Left cardiac atrium (tissue), 4 donors: ENCODE data around the gene TMEM201. TPM values are rescaled to one million over a fixed set of nuclear protein-coding genes. Genes with fewer than 3 reads are reported as not detected.
A peak's percentile ranks its signal among the peaks of the same experiment; 100 is the strongest.

Source experiments
- ATAC-seq, 2 donors: fragments of 200-7000 bp; cut with Tn5 transposase; one replicate each; pipeline ENCODE4 v1.9.1; 2020; ENCODE audit warnings: mild to moderate bottlenecking in 2 of 2, moderate library complexity in 2 of 2
- DNase-seq: peaks from one replicate; pipeline ENCODE4 v3.0.0-alpha.2; 2020
- intact Hi-C, 2 donors: fragments of 100-400 bp; cut with DNase I; formaldehyde crosslinking; loops; one replicate each; pipeline versions ENCODE4 v1.14.1 to v1.15.1; 2022 to 2023
- total RNA-seq, 2 donors: library from RNA; stranded (reverse); fragmentation: NEBNext Ultra II Directional; extraction: Animal tissue kit (Norgen Biotek cat#: 25700); gene quantifications; one replicate each; pipeline ENCODE4 v1.2.1, GENCODE V29; 2021
- donor health status: DM: no; HTN: yes; CAD: no.
- donor health status: DM: no; HTN: yes; CAD: no; lungs with severe emphysema.
- donor health status: DM: yes; HTN: yes; CAD: no.
- donor health status: Dilated cardiomyopathy.

The TMEM201 gene
- total RNA-seq, 2 donors from 2014 or later = 18.5 to 21.2 TPM

GRCh38 chr1:9575486-9575885, 13.2 kb upstream of the TMEM201 start:
- ATAC-seq (no peak), DNase-seq (no peak)
- intact Hi-C loops = loop anchor here in 1 of 2 donors (10.0 kb wide), 1 partner anchor 301 kb away; no protein-coding TSS in a partner anchor

- intact Hi-C loops = loop anchor here in 1 of 2 donors (10.0 kb wide), 1 partner anchor 302 kb away; no protein-coding TSS in a partner anchor
Observed at GRCh38 chr1:9576903-9577302, 11.8 kb upstream of the TMEM201 start.

GRCh38 chr1:9577423-9577822, 11.3 kb upstream of the TMEM201 start:
- intact Hi-C loops = loop anchor here in 1 of 2 donors (10.0 kb wide), 1 partner anchor 303 kb away; no protein-coding TSS in a partner anchor

More at GRCh38 chr1:9576903-9577302, 11.8 kb upstream of the TMEM201 start:
- ATAC-seq (no peak), DNase-seq (no peak)

GRCh38 chr1:9580942-9581341, 7.8 kb upstream of the TMEM201 start:
- intact Hi-C loops = no loop called here
- no peak for ATAC-seq

More at GRCh38 chr1:9577423-9577822, 11.3 kb upstream of the TMEM201 start:
- ATAC-seq = no peak
- DNase-seq = no peak

GRCh38 chr1:9586147-9586766, 2.5 kb upstream of the TMEM201 start:
- DNase-seq (no peak), ATAC-seq (no peak)
- intact Hi-C loops = no loop called here

More at GRCh38 chr1:9580942-9581341, 7.8 kb upstream of the TMEM201 start:
- DNase-seq = no peak

- no peak for ATAC-seq
- DNase-seq = peak; percentile 52
- intact Hi-C loops = no loop called here
Observed at GRCh38 chr1:9589144-9589718, 520 bp downstream of the TMEM201 start.

- intact Hi-C loops = no loop called here
- ATAC-seq (no peak), DNase-seq (no peak)
Observed at GRCh38 chr1:9589719-9590157, 1.0 kb downstream of the TMEM201 start.

- ATAC-seq (no peak), DNase-seq (no peak)
- intact Hi-C loops = no loop called here
Observed at GRCh38 chr1:9590201-9590600, 1.5 kb downstream of the TMEM201 start.

GRCh38 chr1:9590945-9591668, 2.4 kb downstream of the TMEM201 start:
- ATAC-seq = no peak
- intact Hi-C loops = no loop called here
- DNase-seq = no peak

- DNase-seq = no peak
- no peak for ATAC-seq
- intact Hi-C loops = no loop called here
Observed at GRCh38 chr1:9591669-9592509, 3.2 kb downstream of the TMEM201 start.

GRCh38 chr1:9592510-9593075, 3.9 kb downstream of the TMEM201 start:
- DNase-seq (no peak), ATAC-seq (no peak)

GRCh38 chr1:9593147-9593491, 4.4 kb downstream of the TMEM201 start:
- ATAC-seq = no peak

More at GRCh38 chr1:9592510-9593075, 3.9 kb downstream of the TMEM201 start:
- intact Hi-C loops = no loop called here

GRCh38 chr1:9593492-9594465, 5.1 kb downstream of the TMEM201 start:
- DNase-seq (peak; percentile 84), ATAC-seq (peak; percentile 25 to 44)
- intact Hi-C loops = no loop called here

More at GRCh38 chr1:9593147-9593491, 4.4 kb downstream of the TMEM201 start:
- no peak for DNase-seq
- intact Hi-C loops = no loop called here

- intact Hi-C loops = no loop called here
- no peak for ATAC-seq
- DNase-seq = no peak
Observed at GRCh38 chr1:9594471-9595155, 5.9 kb downstream of the TMEM201 start.

GRCh38 chr1:9595156-9595967, 6.7 kb downstream of the TMEM201 start:
- intact Hi-C loops = no loop called here
- no peak for DNase-seq

GRCh38 chr1:9595968-9596340, 7.2 kb downstream of the TMEM201 start:
- intact Hi-C loops = no loop called here
- no peak for ATAC-seq
- no peak for DNase-seq

More at GRCh38 chr1:9595156-9595967, 6.7 kb downstream of the TMEM201 start:
- no peak for ATAC-seq
